ENCODE results near the gene CD163L1.
"Not testable (repeated sequence)": the region's sequence is repeated elsewhere in the genome, so short reads cannot be mapped to it uniquely, and the experiment has no call there.

DNA sequence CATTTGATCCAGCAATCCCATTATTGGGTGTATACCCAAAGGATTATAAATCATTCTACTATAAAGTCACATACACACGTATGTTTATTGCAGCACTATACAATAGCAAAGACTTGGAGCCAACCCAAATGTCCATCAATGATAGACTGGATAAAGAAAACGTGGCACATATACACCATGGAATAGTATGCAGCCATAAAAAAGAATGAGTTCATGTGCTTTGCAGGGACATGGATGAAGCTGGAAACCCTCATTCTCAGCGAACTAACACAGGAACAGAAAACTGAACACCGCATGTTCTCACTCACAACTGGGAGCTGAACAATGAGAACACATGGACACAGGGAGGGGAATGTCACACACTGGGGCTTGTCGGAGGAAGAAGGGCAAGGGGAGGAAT, 106.2 kb downstream of the CD163L1 start:
- not testable (repeated sequence) for TF ChIP-seq POLR2A (IDR thresholded peaks at IDR 0.05)
- TF ChIP-seq, protein P1, sequence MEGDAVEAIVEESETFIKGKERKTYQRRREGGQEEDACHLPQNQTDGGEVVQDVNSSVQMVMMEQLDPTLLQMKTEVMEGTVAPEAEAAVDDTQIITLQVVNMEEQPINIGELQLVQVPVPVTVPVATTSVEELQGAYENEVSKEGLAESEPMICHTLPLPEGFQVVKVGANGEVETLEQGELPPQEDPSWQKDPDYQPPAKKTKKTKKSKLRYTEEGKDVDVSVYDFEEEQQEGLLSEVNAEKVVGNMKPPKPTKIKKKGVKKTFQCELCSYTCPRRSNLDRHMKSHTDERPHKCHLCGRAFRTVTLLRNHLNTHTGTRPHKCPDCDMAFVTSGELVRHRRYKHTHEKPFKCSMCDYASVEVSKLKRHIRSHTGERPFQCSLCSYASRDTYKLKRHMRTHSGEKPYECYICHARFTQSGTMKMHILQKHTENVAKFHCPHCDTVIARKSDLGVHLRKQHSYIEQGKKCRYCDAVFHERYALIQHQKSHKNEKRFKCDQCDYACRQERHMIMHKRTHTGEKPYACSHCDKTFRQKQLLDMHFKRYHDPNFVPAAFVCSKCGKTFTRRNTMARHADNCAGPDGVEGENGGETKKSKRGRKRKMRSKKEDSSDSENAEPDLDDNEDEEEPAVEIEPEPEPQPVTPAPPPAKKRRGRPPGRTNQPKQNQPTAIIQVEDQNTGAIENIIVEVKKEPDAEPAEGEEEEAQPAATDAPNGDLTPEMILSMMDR (IDR thresholded peaks at IDR 0.05), result not testable (repeated sequence)
